Activated T-cell treated with anti-CD3 and anti-CD28 coated beads, Interleukin-2, amount 50 U/mL, for 4 hours (primary cell): ENCODE measurements around the gene RRM1. TPM values are rescaled to one million over a fixed set of nuclear protein-coding genes. Genes with fewer than 3 reads are reported as not detected.
"Not testable (repeated sequence)": the region's sequence is repeated elsewhere in the genome, so short reads cannot be mapped to it uniquely, and the experiment has no call there.

Experiments
- ATAC-seq, 2 donors: fragments of 200-7000 bp; cut with Tn5 transposase; one replicate each; pipeline ENCODE4 v1.10.0; 2021
- DNase-seq: peaks from one replicate; pipeline ENCODE4 v3.0.0-alpha.2; 2020
- H3K27me3 Mint-ChIP-seq: one replicate; pipeline ENCODE4 v1.8.0; 2021; ENCODE audit warnings: low read depth, mixed read lengths
- H3K36me3 Mint-ChIP-seq: one replicate; pipeline ENCODE4 v1.8.0; 2022; ENCODE audit warnings: mixed read lengths; ENCODE audit not compliant: insufficient read depth
- H3K4me1 Mint-ChIP-seq: one replicate; pipeline ENCODE4 v1.8.0; 2021; ENCODE audit warnings: low read depth, mixed read lengths
- H3K4me3 Mint-ChIP-seq: one replicate; pipeline ENCODE4 v1.8.0; 2021; ENCODE audit warnings: mild to moderate bottlenecking, moderate library complexity, mixed read lengths
- H3K9me3 Mint-ChIP-seq: one replicate; pipeline ENCODE4 v1.8.0; 2021; ENCODE audit warnings: mixed read lengths
- total RNA-seq, 3 donors: library from RNA; stranded (reverse); gene quantifications; one replicate each; pipeline ENCODE4 v1.2.1, GENCODE V29; 2021

Gene RRM1
- total RNA-seq, 3 donors from 2014 or later = 107 to 147 (median 118) TPM

GRCh38 chr11:4092026-4092425, 2.6 kb upstream of the RRM1 start:
- Mint-ChIP-seq H3K4me3 (peak overlapping the region; percentile 4), H3K27me3 (no peaks in the 10 kb centered on the region), H3K9me3 (no peaks in the 10 kb centered on the region), H3K4me1 (peaks cover 75% of the 10 kb centered on the region), H3K36me3 (peaks cover 12% of the 10 kb centered on the region)
- no peak for DNase-seq
- ATAC-seq = no peak

- ATAC-seq (peak in 1 of 2 donors; percentile 1), DNase-seq (no peak)
- peak overlapping the region; percentile 98 for H3K4me3 Mint-ChIP-seq
- H3K9me3 Mint-ChIP-seq = no peaks in the 10 kb centered on the region
- no peaks in the 10 kb centered on the region for H3K27me3 Mint-ChIP-seq
- H3K4me1 Mint-ChIP-seq = peaks cover 72% of the 10 kb centered on the region
- H3K36me3 Mint-ChIP-seq = peaks cover 7% of the 10 kb centered on the region
Measured at GRCh38 chr11:4093519-4094347, 866 bp upstream of the RRM1 start.

- no peak for ATAC-seq
- peaks cover 13% of the 10 kb centered on the region for H3K36me3 Mint-ChIP-seq
- DNase-seq = no peak
- peak overlapping the region; percentile 98 for H3K4me3 Mint-ChIP-seq
- H3K4me1 Mint-ChIP-seq = peaks cover 67% of the 10 kb centered on the region
- no peaks in the 10 kb centered on the region for H3K9me3 Mint-ChIP-seq
- no peaks in the 10 kb centered on the region for H3K27me3 Mint-ChIP-seq
Measured at GRCh38 chr11:4095509-4096230, 1.1 kb downstream of the RRM1 start.

GRCh38 chr11:4098026-4098621, 3.5 kb downstream of the RRM1 start:
- ATAC-seq = no peak
- Mint-ChIP-seq H3K4me3 (no peak overlapping the region), H3K27me3 (no peaks in the 10 kb centered on the region), H3K9me3 (no peaks in the 10 kb centered on the region), H3K36me3 (peaks cover 22% of the 10 kb centered on the region), H3K4me1 (peaks cover 47% of the 10 kb centered on the region)
- no peak for DNase-seq

GRCh38 chr11:4102711-4103110, 8.1 kb downstream of the RRM1 start:
- no peaks in the 10 kb centered on the region for H3K9me3 Mint-ChIP-seq
- H3K27me3 Mint-ChIP-seq = no peaks in the 10 kb centered on the region
- H3K36me3 Mint-ChIP-seq = peaks cover 37% of the 10 kb centered on the region

GRCh38 chr11:4103269-4103668, 8.7 kb downstream of the RRM1 start:
- no peak overlapping the region for H3K4me3 Mint-ChIP-seq
- ATAC-seq (no peak), DNase-seq (no peak)
- no peaks in the 10 kb centered on the region for H3K9me3 Mint-ChIP-seq
- H3K36me3 Mint-ChIP-seq = peaks cover 40% of the 10 kb centered on the region
- H3K27me3 Mint-ChIP-seq = no peaks in the 10 kb centered on the region
- peaks cover 18% of the 10 kb centered on the region for H3K4me1 Mint-ChIP-seq

More at GRCh38 chr11:4102711-4103110, 8.1 kb downstream of the RRM1 start:
- Mint-ChIP-seq H3K4me1 (peaks cover 19% of the 10 kb centered on the region), H3K4me3 (no peak overlapping the region)
- no peak for ATAC-seq
- DNase-seq = no peak

GRCh38 chr11:4105916-4106315, 11.3 kb downstream of the RRM1 start:
- Mint-ChIP-seq H3K27me3 (no peaks in the 10 kb centered on the region), H3K4me1 (peaks cover under 1% of the 10 kb centered on the region), H3K4me3 (no peak overlapping the region), H3K9me3 (no peaks in the 10 kb centered on the region), H3K36me3 (peaks cover 38% of the 10 kb centered on the region)
- ATAC-seq (no peak), DNase-seq (no peak)

GRCh38 chr11:4111834-4112233, 17.2 kb downstream of the RRM1 start:
- ATAC-seq (no peak), DNase-seq (no peak)
- peaks cover 1% of the 10 kb centered on the region for H3K4me1 Mint-ChIP-seq
- no peaks in the 10 kb centered on the region for H3K27me3 Mint-ChIP-seq
- no peaks in the 10 kb centered on the region for H3K9me3 Mint-ChIP-seq
- no peak overlapping the region for H3K4me3 Mint-ChIP-seq
- H3K36me3 Mint-ChIP-seq = peaks cover 45% of the 10 kb centered on the region

GRCh38 chr11:4115128-4115527, 20.5 kb downstream of the RRM1 start:
- H3K36me3 Mint-ChIP-seq = peaks cover 45% of the 10 kb centered on the region
- H3K4me3 Mint-ChIP-seq = no peak overlapping the region
- DNase-seq (no peak), ATAC-seq (no peak)
- no peaks in the 10 kb centered on the region for H3K27me3 Mint-ChIP-seq
- H3K4me1 Mint-ChIP-seq = peaks cover 5% of the 10 kb centered on the region
- H3K9me3 Mint-ChIP-seq = no peaks in the 10 kb centered on the region

- Mint-ChIP-seq H3K4me1 (peaks cover 4% of the 10 kb centered on the region), H3K36me3 (peaks cover 47% of the 10 kb centered on the region), H3K27me3 (no peaks in the 10 kb centered on the region), H3K9me3 (no peaks in the 10 kb centered on the region), H3K4me3 (no peak overlapping the region)
- ATAC-seq (no peak), DNase-seq (no peak)
Measured at GRCh38 chr11:4118107-4118506, 23.5 kb downstream of the RRM1 start.

- H3K27me3 Mint-ChIP-seq = no peaks in the 10 kb centered on the region
- H3K9me3 Mint-ChIP-seq = no peaks in the 10 kb centered on the region
- DNase-seq = no peak
- peaks cover 1% of the 10 kb centered on the region for H3K4me1 Mint-ChIP-seq
- no peak for ATAC-seq
- H3K36me3 Mint-ChIP-seq = peaks cover 56% of the 10 kb centered on the region
- H3K4me3 Mint-ChIP-seq = no peak overlapping the region
Measured at GRCh38 chr11:4123218-4123617, 28.6 kb downstream of the RRM1 start.

GRCh38 chr11:4125141-4125540, 30.5 kb downstream of the RRM1 start:
- H3K4me1 Mint-ChIP-seq = peaks cover 1% of the 10 kb centered on the region
- no peak for ATAC-seq
- H3K27me3 Mint-ChIP-seq = no peaks in the 10 kb centered on the region
- no peak overlapping the region for H3K4me3 Mint-ChIP-seq
- H3K36me3 Mint-ChIP-seq = peaks cover 48% of the 10 kb centered on the region
- no peaks in the 10 kb centered on the region for H3K9me3 Mint-ChIP-seq
- DNase-seq = no peak

- H3K4me1 Mint-ChIP-seq = peaks cover 1% of the 10 kb centered on the region
Measured at GRCh38 chr11:4127357-4127756, 32.8 kb downstream of the RRM1 start.

GRCh38 chr11:4130219-4130618, 35.6 kb downstream of the RRM1 start:
- H3K4me3 Mint-ChIP-seq, DNase-seq, ATAC-seq, H3K4me1 Mint-ChIP-seq, H3K27me3 Mint-ChIP-seq, H3K9me3 Mint-ChIP-seq: not testable (repeated sequence)
- peaks cover 43% of the 10 kb centered on the region for H3K36me3 Mint-ChIP-seq

More at GRCh38 chr11:4127357-4127756, 32.8 kb downstream of the RRM1 start:
- peaks cover 44% of the 10 kb centered on the region for H3K36me3 Mint-ChIP-seq
- H3K9me3 Mint-ChIP-seq = no peaks in the 10 kb centered on the region
- H3K4me3 Mint-ChIP-seq = no peak overlapping the region
- H3K27me3 Mint-ChIP-seq = no peaks in the 10 kb centered on the region
- ATAC-seq (no peak), DNase-seq (no peak)
